Neural progenitor cell (in vitro differentiated cells): ENCODE measurements around the gene ATL2. TPM values are rescaled to one million over a fixed set of nuclear protein-coding genes. Genes with fewer than 3 reads are reported as not detected.
A peak's percentile ranks its signal among the peaks of the same experiment; 100 is the strongest.

ENCODE experiments used
- DNase-seq: peaks from one replicate; pipeline ENCODE4 v3.0.0-alpha.2; 2016; ENCODE audit warnings: low spot score
- H2AFZ ChIP-seq: fragments of 200-600 bp; sonication (generic); replicated peaks from 2 replicates; pipeline ENCODE4 v1.6.1; 2016; ENCODE audit warnings: antibody characterized with exemption
- H3F3A ChIP-seq: fragments of 200-600 bp; sonication (generic); 2 replicates; pipeline ENCODE4 v1.6.1; 2016; ENCODE audit warnings: antibody characterized with exemption, low read depth
- H3K27ac ChIP-seq: fragments of 200-600 bp; sonication (generic); 2 replicates; pipeline ENCODE4 v1.5.1; 2016; ENCODE audit warnings: mild to moderate bottlenecking
- H3K27me3 ChIP-seq: fragments of 200-600 bp; sonication (generic); 2 replicates; pipeline ENCODE4 v1.6.1; 2016; ENCODE audit warnings: mild to moderate bottlenecking, moderate library complexity
- H3K36me3 ChIP-seq: fragments of 200-600 bp; sonication (generic); 2 replicates; pipeline ENCODE4 v1.5.1; 2016
- H3K4me1 ChIP-seq: fragments of 200-600 bp; sonication (generic); 2 replicates; pipeline ENCODE4 v1.6.1; 2016; ENCODE audit warnings: mixed run types
- H3K4me2 ChIP-seq: fragments of 200-600 bp; sonication (generic); 2 replicates; pipeline ENCODE4 v1.6.1; 2016
- H3K4me3 ChIP-seq: fragments of 200-600 bp; sonication (generic); 2 replicates; pipeline ENCODE4 v1.5.1; 2016
- H3K79me2 ChIP-seq: fragments of 200-600 bp; sonication (generic); 2 replicates; pipeline ENCODE4 v1.6.1; 2016; ENCODE audit warnings: low read depth
- H3K9ac ChIP-seq: fragments of 200-600 bp; sonication (generic); 2 replicates; pipeline ENCODE4 v1.6.1; 2016
- H3K9me3 ChIP-seq: fragments of 200-600 bp; sonication (generic); 2 replicates; pipeline ENCODE4 v1.5.1; 2016; ENCODE audit warnings: low read depth
- H4K20me1 ChIP-seq: fragments of 200-600 bp; sonication (generic); 2 replicates; pipeline ENCODE4 v1.6.1; 2016; ENCODE audit warnings: low read depth
- H3K27ac Mint-ChIP-seq: 3 replicates; pipeline ENCODE4 v1.8.0; 2021; ENCODE audit warnings: mixed read lengths
- H3K27me3 Mint-ChIP-seq: 2 replicates; pipeline ENCODE4 v1.8.0; 2022; ENCODE audit warnings: low read depth, mild to moderate bottlenecking, inconsistent platforms, moderate library complexity, mixed read lengths; ENCODE audit not compliant: insufficient read depth
- H3K36me3 Mint-ChIP-seq: 3 replicates; pipeline ENCODE4 v1.8.0; 2021; ENCODE audit warnings: mixed read lengths
- H3K4me1 Mint-ChIP-seq: 3 replicates; pipeline ENCODE4 v1.8.0; 2021; ENCODE audit warnings: mixed read lengths
- H3K4me3 Mint-ChIP-seq: 3 replicates; pipeline ENCODE4 v1.8.0; 2021; ENCODE audit warnings: mild to moderate bottlenecking, moderate library complexity, mixed read lengths
- H3K9me3 Mint-ChIP-seq: 3 replicates; pipeline ENCODE4 v1.8.0; 2020; ENCODE audit warnings: mixed read lengths
- CTCF ChIP-seq: fragments of 200-600 bp; sonication (generic); IDR thresholded peaks from 2 replicates; pipeline ENCODE4 v1.5.1; 2017; ENCODE audit warnings: antibody characterized with exemption, mild to moderate bottlenecking
- EZH2 ChIP-seq: fragments of 200-600 bp; sonication (generic); IDR thresholded peaks from 2 replicates; pipeline ENCODE4 v1.6.1; 2017; ENCODE audit warnings: antibody characterized with exemption, mild to moderate bottlenecking, moderate library complexity
- EZH2phosphoT487 ChIP-seq: fragments of 200-600 bp; sonication (generic); IDR thresholded peaks from 2 replicates; pipeline ENCODE4 v1.6.1; 2017; ENCODE audit warnings: antibody characterized with exemption
- total RNA-seq: library from RNA; depleted of rRNA; stranded (reverse); fragments of >200 nt; gene quantifications from 2 replicates; pipeline ENCODE4 v1.2.3, GENCODE V29; 2015; ENCODE audit warnings: low replicate concordance

Gene ATL2
- total RNA-seq, 1 donor from 2014 or later = 203 TPM

GRCh38 chr2:38264396-38265221 lies 112.5 kb downstream of the ATL2 start:
- Histone ChIP-seq H2AFZ (no peak overlapping the region), H4K20me1 (no peaks in the 10 kb centered on the region), H3F3A (peaks cover 7% of the 10 kb centered on the region), H3K36me3 (no peaks in the 10 kb centered on the region), H3K79me2 (no peaks in the 10 kb centered on the region), H3K27me3 (no peaks in the 10 kb centered on the region), H3K4me3 (no peak overlapping the region), H3K9ac (no peak overlapping the region), H3K9me3 (no peaks in the 10 kb centered on the region), H3K27ac (no peak overlapping the region), H3K4me2 (no peak overlapping the region), H3K4me1 (peaks cover 21% of the 10 kb centered on the region)
- Mint-ChIP-seq H3K9me3 (no peaks in the 10 kb centered on the region), H3K36me3 (no peaks in the 10 kb centered on the region), H3K4me3 (no peak overlapping the region), H3K27me3 (peaks cover 11% of the 10 kb centered on the region), H3K4me1 (peaks cover 28% of the 10 kb centered on the region), H3K27ac (no peak overlapping the region)
- no peak for TF ChIP-seq EZH2phosphoT487
- TF ChIP-seq CTCF = no peak
- no peak for TF ChIP-seq EZH2
- DNase-seq = no peak

- Histone ChIP-seq H3K9me3 (no peaks in the 10 kb centered on the region), H3K4me2 (no peak overlapping the region), H2AFZ (no peak overlapping the region), H3K27ac (no peak overlapping the region), H3K9ac (no peak overlapping the region), H4K20me1 (no peaks in the 10 kb centered on the region), H3K4me1 (peaks cover 21% of the 10 kb centered on the region), H3K36me3 (no peaks in the 10 kb centered on the region), H3K79me2 (no peaks in the 10 kb centered on the region), H3K4me3 (no peak overlapping the region), H3F3A (peaks cover 7% of the 10 kb centered on the region), H3K27me3 (no peaks in the 10 kb centered on the region)
- no peak for TF ChIP-seq EZH2phosphoT487
- TF ChIP-seq EZH2 = no peak
- no peak for TF ChIP-seq CTCF
- Mint-ChIP-seq H3K36me3 (no peaks in the 10 kb centered on the region), H3K4me3 (no peak overlapping the region), H3K9me3 (no peaks in the 10 kb centered on the region), H3K27ac (no peak overlapping the region), H3K27me3 (peaks cover 12% of the 10 kb centered on the region), H3K4me1 (peaks cover 28% of the 10 kb centered on the region)
- no peak for DNase-seq
Measured at GRCh38 chr2:38263293-38263692, 113.8 kb downstream of the ATL2 start.

- peak overlapping the region; percentile 54 for H3K4me3 Mint-ChIP-seq
- no peak overlapping the region for H3K27ac Mint-ChIP-seq
- H3K4me2 ChIP-seq = peak overlapping the region; percentile 45
- H3K27ac ChIP-seq = no peak overlapping the region
- no peaks in the 10 kb centered on the region for H3K27me3 ChIP-seq
- no peaks in the 10 kb centered on the region for H3K36me3 Mint-ChIP-seq
- no peaks in the 10 kb centered on the region for H3K36me3 ChIP-seq
- peak; percentile 59 for DNase-seq
- peaks cover 21% of the 10 kb centered on the region for H3K4me1 ChIP-seq
- H3K9me3 Mint-ChIP-seq = no peaks in the 10 kb centered on the region
- H3K9me3 ChIP-seq = no peaks in the 10 kb centered on the region
- no peak overlapping the region for H3K4me3 ChIP-seq
- no peak overlapping the region for H2AFZ ChIP-seq
- H3K9ac ChIP-seq = no peak overlapping the region
- H4K20me1 ChIP-seq = no peaks in the 10 kb centered on the region
- H3K79me2 ChIP-seq = no peaks in the 10 kb centered on the region
- H3K4me1 Mint-ChIP-seq = peaks cover 28% of the 10 kb centered on the region
- H3K27me3 Mint-ChIP-seq = peaks cover 12% of the 10 kb centered on the region
- peaks cover 7% of the 10 kb centered on the region for H3F3A ChIP-seq
- TF ChIP-seq EZH2phosphoT487 (no peak), EZH2 (no peak), CTCF (no peak)
Measured at GRCh38 chr2:38262069-38262871, 114.8 kb downstream of the ATL2 start.
